DND-41 (cell line): ENCODE data around the gene MMP17.

Experiments used
- ATAC-seq: fragments of 200-7000 bp; cut with Tn5 transposase; 3 replicates; pipeline ENCODE4 v1.9.1; 2021; ENCODE audit warnings: low read depth; ENCODE audit not compliant: insufficient read depth
- DNase-seq: peaks from one replicate; pipeline ENCODE4 v3.0.0-alpha.2; 2020
- H2AFZ ChIP-seq: 2 replicates; pipeline ENCODE4 v1.6.0; 2012; ENCODE audit warnings: low read depth, low read length
- H3K27ac ChIP-seq: 2 replicates; pipeline ENCODE4 v1.5.1; 2012; ENCODE audit warnings: low read length, inconsistent platforms
- H3K27me3 ChIP-seq: fragments of 200-600 bp; sonication (generic); 2 replicates; pipeline ENCODE4 v1.6.0; 2012; ENCODE audit warnings: low read length, mild to moderate bottlenecking, inconsistent platforms; ENCODE audit not compliant: insufficient read depth, poor library complexity
- H3K36me3 ChIP-seq: 2 replicates; pipeline ENCODE4 v1.5.1; 2012; ENCODE audit warnings: low read length, inconsistent platforms; ENCODE audit not compliant: insufficient read depth
- H3K4me1 ChIP-seq: 2 replicates; pipeline ENCODE4 v1.5.1; 2012; ENCODE audit warnings: mild to moderate bottlenecking, low read length; ENCODE audit not compliant: insufficient read depth
- H3K4me2 ChIP-seq: 2 replicates; pipeline ENCODE4 v1.6.0; 2012; ENCODE audit warnings: mild to moderate bottlenecking, moderate library complexity, low read length, inconsistent platforms; ENCODE audit not compliant: insufficient read depth
- H3K4me3 ChIP-seq, 2 experiments: fragments of 200-600 bp in 1 of 2; shearing (Covaris generic) in 1 of 2; 2 replicates each; pipeline ENCODE4 v1.5.1; 2012 to 2016; ENCODE audit warnings: inconsistent platforms in 2 of 2, low read length in 2 of 2, mild to moderate bottlenecking in 2 of 2, low read depth in 1 of 2, moderate library complexity in 1 of 2
- H3K79me2 ChIP-seq: 2 replicates; pipeline ENCODE4 v1.6.0; 2012; ENCODE audit warnings: low read length, inconsistent platforms; ENCODE audit not compliant: insufficient read depth
- H3K9ac ChIP-seq: 2 replicates; pipeline ENCODE4 v1.6.0; 2012; ENCODE audit warnings: low read depth, mild to moderate bottlenecking, inconsistent platforms, low read length, moderate library complexity
- H3K9me3 ChIP-seq: 2 replicates; pipeline ENCODE4 v1.5.1; 2012; ENCODE audit warnings: low read length, moderate library complexity, mild to moderate bottlenecking, inconsistent platforms; ENCODE audit not compliant: insufficient read depth, severe bottlenecking
- H4K20me1 ChIP-seq: 2 replicates; pipeline ENCODE4 v1.6.0; 2012; ENCODE audit warnings: low read length; ENCODE audit not compliant: insufficient read depth
- EZH2 ChIP-seq: IDR thresholded peaks from 3 replicates; pipeline ENCODE4 v1.6.1; 2012; ENCODE audit warnings: borderline replicate concordance, low read depth, mild to moderate bottlenecking, moderate library complexity, low read length, inconsistent platforms; ENCODE audit not compliant: severe bottlenecking
- TF ChIP-seq, protein P1 (sequence below): IDR thresholded peaks from 2 replicates; pipeline ENCODE4 v1.5.1; 2012; ENCODE audit warnings: borderline replicate concordance, low read length, moderate library complexity, mild to moderate bottlenecking; ENCODE audit not compliant: poor library complexity, severe bottlenecking; ENCODE audit errors: extremely low read depth

Gene MMP17

DNA sequence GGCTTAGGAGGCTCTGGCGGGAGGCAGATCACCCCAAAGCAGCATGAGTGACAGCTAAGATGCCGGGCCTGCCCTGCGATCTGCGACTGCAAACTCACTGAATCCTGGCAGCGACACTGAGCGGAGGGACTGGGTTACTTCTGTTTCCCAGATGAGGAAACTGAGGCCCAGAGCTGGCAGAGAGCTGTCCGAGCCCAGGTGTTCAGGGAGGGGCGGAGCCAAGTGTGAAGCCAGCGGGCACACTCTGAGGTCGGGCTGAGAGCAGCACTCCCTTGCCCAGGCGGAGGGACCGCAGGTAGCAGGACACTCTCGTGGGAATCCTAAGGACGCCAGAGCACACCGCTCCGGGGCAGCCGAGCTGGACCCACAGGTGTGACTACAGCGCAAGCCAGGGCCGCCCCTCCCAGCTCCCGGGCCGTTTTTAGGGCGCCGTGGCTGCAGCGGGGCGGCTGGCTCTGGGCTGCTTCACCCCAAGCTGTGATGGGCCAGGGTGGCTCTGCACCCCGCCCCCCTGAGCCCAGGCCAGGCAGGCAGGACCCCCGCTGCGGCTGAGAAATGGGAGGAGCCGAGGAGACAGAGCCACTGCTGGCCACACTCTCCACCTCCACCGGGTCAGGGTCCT is 27.4 kb downstream of the MMP17 start:
- no peak overlapping the region for H3K4me3 ChIP-seq
- H3K4me1 ChIP-seq = 0 out of 2 replicates have a peak, but pooled peaks cover 4% of the 10 kb centered on the region
- H2AFZ ChIP-seq = no peak overlapping the region
- no peaks in the 10 kb centered on the region for H3K79me2 ChIP-seq
- H4K20me1 ChIP-seq = no peaks in the 10 kb centered on the region; the same call in 1 of the 2 replicates
- TF ChIP-seq, protein P1, sequence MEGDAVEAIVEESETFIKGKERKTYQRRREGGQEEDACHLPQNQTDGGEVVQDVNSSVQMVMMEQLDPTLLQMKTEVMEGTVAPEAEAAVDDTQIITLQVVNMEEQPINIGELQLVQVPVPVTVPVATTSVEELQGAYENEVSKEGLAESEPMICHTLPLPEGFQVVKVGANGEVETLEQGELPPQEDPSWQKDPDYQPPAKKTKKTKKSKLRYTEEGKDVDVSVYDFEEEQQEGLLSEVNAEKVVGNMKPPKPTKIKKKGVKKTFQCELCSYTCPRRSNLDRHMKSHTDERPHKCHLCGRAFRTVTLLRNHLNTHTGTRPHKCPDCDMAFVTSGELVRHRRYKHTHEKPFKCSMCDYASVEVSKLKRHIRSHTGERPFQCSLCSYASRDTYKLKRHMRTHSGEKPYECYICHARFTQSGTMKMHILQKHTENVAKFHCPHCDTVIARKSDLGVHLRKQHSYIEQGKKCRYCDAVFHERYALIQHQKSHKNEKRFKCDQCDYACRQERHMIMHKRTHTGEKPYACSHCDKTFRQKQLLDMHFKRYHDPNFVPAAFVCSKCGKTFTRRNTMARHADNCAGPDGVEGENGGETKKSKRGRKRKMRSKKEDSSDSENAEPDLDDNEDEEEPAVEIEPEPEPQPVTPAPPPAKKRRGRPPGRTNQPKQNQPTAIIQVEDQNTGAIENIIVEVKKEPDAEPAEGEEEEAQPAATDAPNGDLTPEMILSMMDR = no peak
- TF ChIP-seq EZH2 = no peak
- no peak overlapping the region for H3K27ac ChIP-seq
- no peak for ATAC-seq
- no peak overlapping the region for H3K9ac ChIP-seq
- DNase-seq = no peak
- no peaks in the 10 kb centered on the region for H3K36me3 ChIP-seq
- no peak overlapping the region for H3K4me2 ChIP-seq
- H3K9me3 ChIP-seq = no peaks in the 10 kb centered on the region
- H3K27me3 ChIP-seq = no peaks in the 10 kb centered on the region

DNA sequence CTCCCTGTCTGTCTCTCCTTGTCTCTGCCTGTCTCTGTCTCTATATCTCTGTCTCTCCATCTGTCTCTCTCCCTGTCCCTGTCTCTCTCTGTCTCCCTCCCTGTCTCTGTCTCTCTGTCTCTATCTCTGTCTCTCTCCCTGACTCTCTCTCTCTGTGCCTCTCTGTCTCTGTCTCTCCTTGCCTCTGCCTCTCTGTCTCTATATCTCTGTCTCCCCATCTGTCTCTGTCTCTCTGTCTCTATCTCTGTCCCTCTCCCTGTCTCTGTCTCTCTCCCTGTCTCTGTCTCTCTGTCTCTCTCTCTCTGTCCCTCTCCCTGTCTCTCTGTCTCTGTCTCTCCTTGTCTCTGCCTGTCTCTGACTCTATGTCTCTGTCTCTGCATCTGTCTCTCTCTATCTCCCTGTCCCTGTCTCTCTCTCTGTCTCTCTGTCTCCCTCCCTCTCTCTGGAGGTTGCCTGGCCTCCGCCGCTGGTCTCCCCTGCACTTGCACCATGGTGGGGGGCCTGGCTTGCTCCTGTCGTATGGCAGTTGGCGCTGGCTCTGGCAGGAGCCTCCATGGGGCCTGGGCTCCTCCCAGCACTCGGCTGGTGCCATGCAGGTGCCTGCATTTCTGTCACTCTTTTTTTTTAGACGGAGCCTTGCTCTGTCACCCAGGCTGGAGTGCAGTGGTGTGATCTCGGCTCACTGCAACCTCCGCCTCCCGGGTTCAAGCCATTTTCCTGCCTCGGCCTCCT is 28.3 kb downstream of the MMP17 start:
- Histone ChIP-seq H3K36me3 (no peaks in the 10 kb centered on the region), H3K27me3 (no peaks in the 10 kb centered on the region), H3K4me3 (no peak overlapping the region), H3K4me2 (no peak overlapping the region), H3K79me2 (no peaks in the 10 kb centered on the region), H3K9ac (no peak overlapping the region), H4K20me1 (no peaks in the 10 kb centered on the region; the same call in 1 of the 2 replicates), H3K9me3 (no peaks in the 10 kb centered on the region), H3K4me1 (0 out of 2 replicates have a peak, but pooled peaks cover 4% of the 10 kb centered on the region), H2AFZ (no peak overlapping the region), H3K27ac (no peak overlapping the region)
- ATAC-seq = no peak
- TF ChIP-seq, protein P1 = no peak
- TF ChIP-seq EZH2 = no peak
- DNase-seq = no peak

DNA sequence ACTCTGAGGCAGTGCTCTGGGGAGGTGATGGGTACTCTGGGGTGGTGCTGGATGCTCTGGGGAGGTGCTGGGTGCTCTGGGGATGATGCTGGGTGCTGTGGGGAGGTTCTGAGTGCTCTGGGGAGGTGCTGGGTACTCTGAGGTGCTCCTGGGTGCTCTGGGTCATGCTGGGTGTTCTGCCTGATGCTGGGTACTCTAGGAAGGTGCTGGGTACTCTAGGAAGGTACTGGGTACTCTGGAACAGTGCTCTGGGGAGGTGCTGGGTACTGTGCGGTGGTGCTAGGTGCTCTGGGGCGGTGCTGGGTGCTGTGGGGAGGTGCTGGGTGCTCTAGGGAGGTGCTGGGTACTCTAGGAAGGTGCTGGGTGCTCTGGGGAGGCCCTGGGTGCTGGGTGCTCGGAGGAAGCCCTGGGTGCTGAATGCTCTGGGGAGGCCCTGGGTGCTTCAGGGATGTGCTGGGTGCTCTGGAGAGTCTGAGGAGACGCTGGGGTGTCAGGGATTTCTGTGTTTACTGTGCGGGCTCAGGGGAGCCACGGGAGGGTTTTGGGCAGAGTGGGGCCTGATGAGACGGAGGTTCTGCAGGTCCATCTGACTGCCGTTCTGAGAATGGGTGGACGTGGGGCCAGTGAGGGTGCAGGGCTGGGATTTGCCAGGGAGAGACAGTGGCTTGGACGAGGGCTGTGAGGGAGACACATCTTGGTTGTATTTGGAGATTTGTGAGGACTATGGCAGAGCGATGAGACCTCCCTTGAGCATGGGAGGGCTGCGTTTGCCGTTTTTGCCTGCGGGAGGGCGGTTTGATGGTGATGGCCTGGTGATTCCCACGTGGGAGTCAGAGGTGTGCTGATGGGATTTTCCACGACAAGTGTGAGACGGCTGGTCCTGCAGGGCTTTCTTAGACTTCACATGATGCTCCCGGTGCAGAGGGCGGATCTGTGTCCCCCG is 30.0 kb downstream of the MMP17 start:
- H3K4me2 ChIP-seq = no peak overlapping the region
- no peaks in the 10 kb centered on the region for H3K36me3 ChIP-seq
- H3K27ac ChIP-seq = no peak overlapping the region
- no peaks in the 10 kb centered on the region for H3K27me3 ChIP-seq
- no peaks in the 10 kb centered on the region; the same call in 1 of the 2 replicates for H4K20me1 ChIP-seq
- no peak for TF ChIP-seq EZH2
- TF ChIP-seq, protein P1 = no peak
- H3K9me3 ChIP-seq = no peaks in the 10 kb centered on the region
- no peak for DNase-seq
- H3K9ac ChIP-seq = no peak overlapping the region
- H2AFZ ChIP-seq = no peak overlapping the region
- no peaks in the 10 kb centered on the region for H3K4me1 ChIP-seq
- no peaks in the 10 kb centered on the region for H3K79me2 ChIP-seq
- H3K4me3 ChIP-seq = no peak overlapping the region
- ATAC-seq = no peak
